GM12873 (cell line): ENCODE data around the gene TACC3.

Experiments
- TF ChIP-seq, protein P1 (sequence below): IDR thresholded peaks from 2 replicates; pipeline ENCODE4 v1.5.1; 2012; ENCODE audit warnings: low read depth, mild to moderate bottlenecking, moderate library complexity, low read length, control low read depth; ENCODE audit not compliant: insufficient read depth; ENCODE audit errors: missing control alignments

TACC3 gene

DNA sequence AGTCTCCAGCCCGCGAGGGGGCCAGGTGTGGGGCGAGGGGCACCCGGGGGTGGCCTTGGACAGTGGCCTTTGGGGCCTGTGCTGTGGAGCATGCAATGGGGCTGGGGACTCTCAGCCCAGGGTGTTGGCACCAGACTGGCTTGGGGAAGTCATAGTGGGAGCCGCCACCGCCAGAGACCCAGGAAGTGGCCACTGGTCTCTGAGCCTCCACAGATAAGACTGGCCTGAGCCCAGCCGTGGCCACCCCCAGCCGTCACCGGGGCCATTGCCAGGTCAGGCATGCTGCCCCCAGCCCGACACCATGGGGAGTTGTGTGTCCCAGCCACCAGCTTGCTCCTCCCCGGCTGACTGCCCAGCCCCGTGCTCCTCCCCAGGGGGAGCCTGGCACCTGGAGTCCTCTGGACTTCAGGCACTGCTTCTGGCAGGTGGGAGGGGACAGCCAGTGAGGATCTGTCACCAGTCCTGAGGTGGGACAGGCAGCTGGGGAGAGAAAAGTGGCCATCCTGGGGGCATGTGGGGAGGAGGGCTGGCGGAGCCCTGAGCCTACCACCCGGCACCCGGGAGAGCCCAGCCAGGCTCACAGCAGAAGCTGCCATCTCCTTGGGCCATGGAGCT, 32.5 kb downstream of the TACC3 start:
- TF ChIP-seq, protein P1, sequence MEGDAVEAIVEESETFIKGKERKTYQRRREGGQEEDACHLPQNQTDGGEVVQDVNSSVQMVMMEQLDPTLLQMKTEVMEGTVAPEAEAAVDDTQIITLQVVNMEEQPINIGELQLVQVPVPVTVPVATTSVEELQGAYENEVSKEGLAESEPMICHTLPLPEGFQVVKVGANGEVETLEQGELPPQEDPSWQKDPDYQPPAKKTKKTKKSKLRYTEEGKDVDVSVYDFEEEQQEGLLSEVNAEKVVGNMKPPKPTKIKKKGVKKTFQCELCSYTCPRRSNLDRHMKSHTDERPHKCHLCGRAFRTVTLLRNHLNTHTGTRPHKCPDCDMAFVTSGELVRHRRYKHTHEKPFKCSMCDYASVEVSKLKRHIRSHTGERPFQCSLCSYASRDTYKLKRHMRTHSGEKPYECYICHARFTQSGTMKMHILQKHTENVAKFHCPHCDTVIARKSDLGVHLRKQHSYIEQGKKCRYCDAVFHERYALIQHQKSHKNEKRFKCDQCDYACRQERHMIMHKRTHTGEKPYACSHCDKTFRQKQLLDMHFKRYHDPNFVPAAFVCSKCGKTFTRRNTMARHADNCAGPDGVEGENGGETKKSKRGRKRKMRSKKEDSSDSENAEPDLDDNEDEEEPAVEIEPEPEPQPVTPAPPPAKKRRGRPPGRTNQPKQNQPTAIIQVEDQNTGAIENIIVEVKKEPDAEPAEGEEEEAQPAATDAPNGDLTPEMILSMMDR = no peak

DNA sequence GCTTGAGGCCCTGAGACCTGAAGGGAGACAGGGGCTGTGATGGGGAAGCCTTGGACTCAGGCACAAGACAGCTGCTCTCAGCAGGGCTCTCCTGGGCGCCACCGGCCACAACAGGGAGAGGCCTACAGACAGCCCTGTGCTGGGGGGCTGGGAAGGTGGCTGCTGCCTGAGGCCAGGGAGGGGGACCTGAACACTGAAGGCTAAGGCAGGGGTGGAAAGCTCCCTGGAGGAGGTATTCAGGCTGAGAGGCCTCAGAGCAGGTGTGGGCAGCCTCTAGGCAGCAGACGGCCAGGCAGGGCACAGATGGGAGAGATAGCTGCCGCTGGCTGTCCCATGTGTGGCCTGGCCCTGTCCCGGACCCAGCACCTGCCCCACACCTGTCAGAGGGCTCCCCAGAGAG, 33.0 kb downstream of the TACC3 start:
- TF ChIP-seq, protein P1 = no peak

DNA sequence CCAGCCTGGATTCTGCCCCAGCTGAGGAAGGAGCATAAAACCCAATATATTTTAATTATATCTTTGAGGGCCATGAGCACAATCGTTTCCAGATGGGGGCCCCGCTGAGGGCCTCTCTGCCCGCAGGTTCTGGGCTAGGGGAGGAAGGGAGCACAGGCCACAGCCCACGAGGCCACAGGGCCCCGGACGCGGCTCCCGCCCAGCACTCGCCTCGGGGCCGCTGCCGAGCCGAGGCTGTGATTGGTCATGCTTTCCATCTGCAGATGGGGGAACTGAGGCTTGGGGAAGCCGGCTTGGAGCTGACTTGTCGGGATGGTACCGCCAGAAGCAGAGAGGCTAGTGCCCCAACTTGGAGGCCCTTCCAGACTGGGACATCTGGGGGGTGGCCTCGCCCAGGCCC, 34.0 kb downstream of the TACC3 start:
- TF ChIP-seq, protein P1 = no peak

DNA sequence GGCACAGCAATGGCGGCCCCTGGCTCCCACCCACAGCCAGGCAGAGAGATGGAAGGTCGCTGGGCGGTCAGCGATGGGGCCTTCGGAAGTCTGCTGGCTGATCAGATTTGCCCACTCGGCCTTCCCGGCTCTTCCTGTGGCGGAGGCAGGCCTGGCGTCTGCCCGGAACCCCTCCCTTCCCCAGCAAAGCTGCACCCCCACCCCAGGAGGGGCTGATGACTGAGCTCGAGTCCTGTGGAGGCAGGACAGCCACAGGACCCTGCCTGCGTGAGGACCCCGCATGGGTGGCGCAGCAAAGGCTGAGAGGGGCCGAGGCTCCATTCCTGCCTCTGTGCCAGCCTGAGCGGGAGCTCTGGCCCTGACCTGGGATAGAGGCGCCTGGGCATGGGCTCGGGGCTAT, 34.8 kb downstream of the TACC3 start:
- TF ChIP-seq, protein P1 = no peak

DNA sequence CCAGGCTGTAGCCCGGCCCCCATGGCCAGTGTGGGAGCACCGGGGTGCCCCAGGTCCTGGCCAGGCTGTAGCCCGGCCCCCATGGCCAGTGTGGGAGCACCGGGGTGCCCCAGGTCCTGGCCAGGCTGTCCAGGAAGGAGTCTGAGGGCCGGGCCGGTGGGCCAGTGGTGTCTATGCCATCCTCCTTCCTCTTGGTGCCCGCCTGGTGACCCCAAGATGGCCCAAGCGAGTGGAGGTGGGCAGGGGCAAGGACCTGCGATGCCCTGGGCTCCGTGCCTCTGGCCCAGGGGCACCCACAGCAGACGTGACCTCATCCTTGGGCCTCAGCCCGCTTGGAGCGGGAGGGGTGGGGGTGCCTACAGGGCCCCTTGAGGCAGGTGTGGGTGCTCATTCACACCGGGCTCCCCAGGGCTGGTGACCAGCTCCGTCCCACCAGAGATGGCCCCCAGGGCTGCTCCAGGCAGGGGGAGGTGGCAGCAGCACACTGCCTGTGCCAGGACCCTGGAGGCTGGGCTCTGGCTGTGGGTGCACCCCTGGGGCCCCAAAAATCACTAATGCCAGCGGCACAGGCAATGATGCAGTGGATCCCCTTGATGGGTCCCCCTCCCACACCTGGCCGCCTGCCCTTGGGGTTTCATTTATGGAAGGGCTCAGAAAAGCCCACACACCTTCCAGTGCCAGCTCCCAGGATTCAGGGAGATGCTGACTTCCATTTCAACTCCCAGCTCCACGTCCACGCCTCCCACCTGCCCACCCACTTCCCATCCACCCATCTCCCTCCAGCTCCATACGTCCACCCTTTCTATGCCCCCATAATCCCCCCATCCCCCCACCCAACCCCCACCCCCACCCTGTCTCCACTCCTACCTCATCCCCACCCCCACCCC, 35.8 kb downstream of the TACC3 start:
- TF ChIP-seq, protein P1 = no peak

DNA sequence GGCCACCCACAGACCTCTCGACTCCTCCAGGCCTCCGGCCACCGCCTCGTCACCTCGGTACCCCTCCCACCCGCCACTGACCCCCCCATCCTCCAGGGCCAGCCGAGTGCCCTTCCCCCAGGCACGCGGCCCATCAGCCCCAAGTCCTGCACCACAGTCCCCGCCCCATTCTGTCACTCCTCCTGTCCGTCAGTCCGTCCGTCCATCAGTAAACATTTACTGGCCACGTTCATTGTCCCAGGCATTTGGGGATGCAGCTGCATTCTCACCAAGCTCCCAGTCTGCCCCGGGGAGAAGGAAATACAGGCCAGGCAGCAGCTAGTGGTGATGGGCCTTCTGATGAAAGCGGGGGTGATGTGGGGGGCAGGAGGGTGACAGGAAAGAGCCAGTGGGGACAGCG, 36.5 kb downstream of the TACC3 start:
- TF ChIP-seq, protein P1 = no peak

GRCh38 chr4:1758306-1759121, 37.2 kb downstream of the TACC3 start:
- TF ChIP-seq, protein P1 = no peak
